Left colon (tissue), 2 donors: ENCODE results near the gene CLSTN2. TPM values are rescaled to one million over a fixed set of nuclear protein-coding genes. Genes with fewer than 3 reads are reported as not detected.
A peak's percentile ranks its signal among the peaks of the same experiment; 100 is the strongest.

Experiments used
- ATAC-seq: fragments of 200-7000 bp; cut with Tn5 transposase; one replicate; pipeline ENCODE4 v1.9.1; 2020; ENCODE audit warnings: mild to moderate bottlenecking, moderate library complexity
- DNase-seq, 2 donors: peaks; one replicate each; pipeline ENCODE4 v3.0.0-alpha.2; 2020
- intact Hi-C, 2 donors: fragments of 100-400 bp; cut with DNase I in 1 of 2; cut with micrococcal nuclease in 1 of 2; formaldehyde crosslinking; loops; one replicate each; pipeline versions ENCODE4 v1.11.2 to v1.14.0; 2022; cut with DNase I, micrococcal nuclease
- total RNA-seq, 2 donors: library from RNA; stranded (reverse); fragmentation: NEBNext Ultra II Directional; extraction: Animal tissue kit (Norgen Biotek cat#: 25700); gene quantifications; one replicate each; pipeline ENCODE4 v1.2.1, GENCODE V29; 2021
- donor health status: DM: no; HTN: no; CAD: no.
- donor health status: DM: yes; HTN: yes; CAD: no.

Gene CLSTN2
- total RNA-seq, 2 donors from 2014 or later = 0.98 to 2.4 TPM

GRCh38 chr3:140162551-140162950, 227.6 kb downstream of the CLSTN2 start:
- DNase-seq = no peak
- ATAC-seq = no peak
- intact Hi-C loops = no loop called here

- intact Hi-C loops = no loop called here
- DNase-seq (no peak), ATAC-seq (no peak)
Observed at GRCh38 chr3:140163159-140163763, 228.3 kb downstream of the CLSTN2 start.

GRCh38 chr3:140164156-140164555, 229.2 kb downstream of the CLSTN2 start:
- DNase-seq = no peak
- intact Hi-C loops = no loop called here
- no peak for ATAC-seq

GRCh38 chr3:140164922-140165590, 230.1 kb downstream of the CLSTN2 start:
- DNase-seq (no peak), ATAC-seq (no peak)
- intact Hi-C loops = no loop called here

GRCh38 chr3:140165781-140166180, 230.8 kb downstream of the CLSTN2 start:
- intact Hi-C loops = no loop called here
- no peak for DNase-seq
- no peak for ATAC-seq

GRCh38 chr3:140166861-140167599, 232.0 kb downstream of the CLSTN2 start:
- intact Hi-C loops = no loop called here
- ATAC-seq = no peak
- DNase-seq = no peak

- ATAC-seq = no peak
- no peak for DNase-seq
- intact Hi-C loops = no loop called here
Observed at GRCh38 chr3:140167600-140168281, 232.8 kb downstream of the CLSTN2 start.

- ATAC-seq (no peak), DNase-seq (no peak)
- intact Hi-C loops = no loop called here
Observed at GRCh38 chr3:140170612-140171011, 235.6 kb downstream of the CLSTN2 start.

- no peak for DNase-seq
- intact Hi-C loops = no loop called here
- ATAC-seq = no peak
Observed at GRCh38 chr3:140176526-140176925, 241.5 kb downstream of the CLSTN2 start.

- DNase-seq (no peak), ATAC-seq (no peak)
- intact Hi-C loops = no loop called here
Observed at GRCh38 chr3:140177943-140178342, 243.0 kb downstream of the CLSTN2 start.

GRCh38 chr3:140178482-140178881, 243.5 kb downstream of the CLSTN2 start:
- intact Hi-C loops = no loop called here
- ATAC-seq = no peak
- no peak for DNase-seq

GRCh38 chr3:140180603-140181002, 245.6 kb downstream of the CLSTN2 start:
- intact Hi-C loops = no loop called here

GRCh38 chr3:140185375-140185774, 250.4 kb downstream of the CLSTN2 start:
- ATAC-seq = no peak
- DNase-seq = no peak
- intact Hi-C loops = no loop called here

More at GRCh38 chr3:140180603-140181002, 245.6 kb downstream of the CLSTN2 start:
- ATAC-seq (no peak), DNase-seq (no peak)

GRCh38 chr3:140186421-140186920, 251.5 kb downstream of the CLSTN2 start:
- ATAC-seq (peak; percentile 67), DNase-seq (no peak)
- intact Hi-C loops = no loop called here

GRCh38 chr3:140187028-140187427, 252.0 kb downstream of the CLSTN2 start:
- ATAC-seq = no peak
- intact Hi-C loops = no loop called here
- no peak for DNase-seq

GRCh38 chr3:140187656-140188221, 252.8 kb downstream of the CLSTN2 start:
- DNase-seq (no peak), ATAC-seq (no peak)
- intact Hi-C loops = no loop called here

GRCh38 chr3:140188285-140188684, 253.3 kb downstream of the CLSTN2 start:
- intact Hi-C loops = no loop called here
- ATAC-seq (no peak), DNase-seq (no peak)

- intact Hi-C loops = no loop called here
- DNase-seq = no peak
- ATAC-seq = no peak
Observed at GRCh38 chr3:140189267-140189666, 254.3 kb downstream of the CLSTN2 start.

- ATAC-seq (no peak), DNase-seq (no peak)
- intact Hi-C loops = no loop called here
Observed at GRCh38 chr3:140189976-140190375, 255.0 kb downstream of the CLSTN2 start.
